A673 (cell line): ENCODE measurements around the gene ANKRD13A. TPM values are rescaled to one million over a fixed set of nuclear protein-coding genes. Genes with fewer than 3 reads are reported as not detected.
"Not testable (repeated sequence)": the region's sequence is repeated elsewhere in the genome, so short reads cannot be mapped to it uniquely, and the experiment has no call there.

Source experiments
- BruUV-seq: library from RNA; stranded (reverse); fragments of 400-500 nt; replicated peaks from 2 replicates; lab custom pipeline; 2021; lab: Mats Ljungman, UMichigan
- CTCF ChIA-PET: fragments of 300-600 bp; sonication (Branson Sonifier 250); formaldehyde crosslinking; loops from one replicate; lab custom pipeline; 2022; ENCODE audit warnings: antibody characterized with exemption; lab: Charles Lee
- POLR2A ChIA-PET: fragments of 300-600 bp; sonication (Branson Sonifier 250); formaldehyde crosslinking; loops from one replicate; lab custom pipeline; 2022; ENCODE audit warnings: antibody characterized with exemption; ENCODE audit not compliant: low non-redundant PET; lab: Charles Lee
- DNase-seq: peaks from one replicate; pipeline ENCODE4 v3.0.0-alpha.2; 2015; ENCODE audit warnings: low spot score
- H3K27ac ChIP-seq: fragments of 200-600 bp; sonication (generic); 2 replicates; pipeline ENCODE4 v1.5.1; 2016; ENCODE audit warnings: mixed run types, low read depth, mild to moderate bottlenecking, mixed read lengths, antibody characterized with exemption, low read length; ENCODE audit not compliant: poor library complexity, severe bottlenecking
- H3K27me3 ChIP-seq: fragments of 200-600 bp; sonication (generic); replicated peaks from 2 replicates; pipeline ENCODE4 v1.6.1; 2017; ENCODE audit warnings: mixed run types, low read depth, mild to moderate bottlenecking, mixed read lengths, antibody characterized with exemption, low read length; ENCODE audit not compliant: insufficient read depth, poor library complexity
- H3K36me3 ChIP-seq: fragments of 200-600 bp; sonication (generic); 2 replicates; pipeline ENCODE4 v1.6.1; 2016; ENCODE audit warnings: mixed run types, mild to moderate bottlenecking, mixed read lengths, antibody characterized with exemption, low read length; ENCODE audit not compliant: insufficient read depth, poor library complexity, severe bottlenecking
- H3K4me1 ChIP-seq: fragments of 200-600 bp; sonication (generic); 2 replicates; pipeline ENCODE4 v1.6.1; 2017; ENCODE audit warnings: mixed run types, mild to moderate bottlenecking, mixed read lengths, antibody characterized with exemption, low read length; ENCODE audit not compliant: insufficient read depth, poor library complexity, severe bottlenecking
- H3K4me3 ChIP-seq: fragments of 200-600 bp; sonication (generic); 2 replicates; pipeline ENCODE4 v1.5.1; 2016; ENCODE audit warnings: low read depth, mixed run types, mild to moderate bottlenecking, mixed read lengths, low read length; ENCODE audit not compliant: poor library complexity, severe bottlenecking
- H3K9me3 ChIP-seq: fragments of 200-600 bp; sonication (generic); 2 replicates; pipeline ENCODE4 v1.6.1; 2016; ENCODE audit warnings: mixed run types, low read depth, mild to moderate bottlenecking, mixed read lengths, antibody characterized with exemption, low read length; ENCODE audit not compliant: poor library complexity, severe bottlenecking
- CTCF ChIP-seq: fragments of 300-800, 200-600 bp; sonication (generic); conservative IDR thresholded peaks from 2 replicates; pipeline ENCODE4 v1.5.1; 2017; ENCODE audit warnings: low read depth, mild to moderate bottlenecking, antibody characterized with exemption, low read length, moderate library complexity, mixed read lengths
- EZH2 ChIP-seq: fragments of 200-600 bp; sonication (generic); IDR thresholded peaks from 2 replicates; pipeline ENCODE4 v1.6.1; 2017; ENCODE audit warnings: borderline replicate concordance, low read depth, mild to moderate bottlenecking, mixed read lengths, antibody characterized with exemption, low read length; ENCODE audit not compliant: poor library complexity, severe bottlenecking
- intact Hi-C: fragments of 100-400 bp; cut with micrococcal nuclease; formaldehyde crosslinking; loops from one replicate; pipeline ENCODE4 v1.10.0; 2022; ENCODE audit not compliant: unreplicated experiment
- total RNA-seq: library from RNA; stranded (reverse); gene quantifications from 2 replicates; pipeline ENCODE4 v1.2.3, GENCODE V29; 2021

Gene ANKRD13A
- total RNA-seq, 1 experiment from 2014 or later = 19.8 TPM

- CTCF ChIA-PET = no interaction called here
- Histone ChIP-seq H3K27ac (no peak overlapping the region), H3K4me1 (no peaks in the 10 kb centered on the region), H3K9me3 (no peaks in the 10 kb centered on the region), H3K4me3 (no peak overlapping the region), H3K27me3 (no peaks in the 10 kb centered on the region), H3K36me3 (no peaks in the 10 kb centered on the region)
- TF ChIP-seq CTCF (no peak), EZH2 (no peak)
- intact Hi-C loops = no loop called here
- POLR2A ChIA-PET = no interaction called here
- DNase-seq = peak; percentile 26
- BruUV-seq = no TSS peak
Observed at GRCh38 chr12:110067531-110067930, 68.3 kb downstream of the ANKRD13A start.

GRCh38 chr12:110068115-110068514, 68.9 kb downstream of the ANKRD13A start:
- intact Hi-C loops, CTCF ChIA-PET, H3K27ac ChIP-seq, H3K36me3 ChIP-seq, H3K9me3 ChIP-seq, H3K4me3 ChIP-seq, DNase-seq, POLR2A ChIA-PET, BruUV-seq, H3K4me1 ChIP-seq, H3K27me3 ChIP-seq: not testable (repeated sequence)

GRCh38 chr12:110068654-110069053, 69.4 kb downstream of the ANKRD13A start:
- intact Hi-C loops = no loop called here
- no TSS peak for BruUV-seq
- Histone ChIP-seq H3K4me1 (no peaks in the 10 kb centered on the region), H3K27ac (no peak overlapping the region), H3K9me3 (no peaks in the 10 kb centered on the region), H3K27me3 (no peaks in the 10 kb centered on the region), H3K36me3 (no peaks in the 10 kb centered on the region), H3K4me3 (no peak overlapping the region)
- DNase-seq = no peak
- no peak for TF ChIP-seq CTCF
- TF ChIP-seq EZH2 = no peak
- POLR2A ChIA-PET = no interaction called here
- CTCF ChIA-PET = no interaction called here

GRCh38 chr12:110071504-110071903, 72.3 kb downstream of the ANKRD13A start:
- ChIA-PET POLR2A (no interaction called here), CTCF (no interaction called here)
- intact Hi-C loops = no loop called here
- H3K27me3 ChIP-seq = no peaks in the 10 kb centered on the region
- no peaks in the 10 kb centered on the region for H3K36me3 ChIP-seq
- no peak for DNase-seq
- H3K27ac ChIP-seq = no peak overlapping the region
- no peaks in the 10 kb centered on the region for H3K9me3 ChIP-seq
- no TSS peak for BruUV-seq
- TF ChIP-seq EZH2 = no peak
- H3K4me1 ChIP-seq = no peaks in the 10 kb centered on the region
- no peak overlapping the region for H3K4me3 ChIP-seq
